Raji (cell line): ENCODE results near the gene TAC3.

Experiments used
- POLR2A ChIP-seq: IDR thresholded peaks from 2 replicates; pipeline ENCODE4 v1.6.1; 2011; ENCODE audit warnings: low read depth, low read length, control low read depth; ENCODE audit not compliant: insufficient read depth

TAC3 gene

DNA sequence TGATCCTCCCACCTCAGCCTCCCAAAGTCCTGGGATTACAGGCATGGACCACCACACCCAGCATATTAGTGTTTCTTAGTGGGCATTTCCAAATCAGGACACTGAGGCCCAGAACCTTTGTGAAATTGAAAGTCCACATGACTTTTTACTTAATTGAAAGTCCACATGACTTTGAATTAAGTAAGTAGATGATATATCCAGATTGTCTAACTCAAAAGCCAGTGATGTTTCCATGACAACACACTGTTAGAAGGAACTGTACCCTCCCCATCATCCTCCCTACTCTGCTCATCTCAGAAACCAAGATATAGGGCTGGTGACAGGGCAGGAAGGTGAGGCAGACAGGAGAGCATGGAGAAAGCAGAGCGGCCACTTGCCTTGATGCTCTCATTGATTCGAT is 26.4 kb upstream of the TAC3 start:
- no peak for TF ChIP-seq POLR2A

DNA sequence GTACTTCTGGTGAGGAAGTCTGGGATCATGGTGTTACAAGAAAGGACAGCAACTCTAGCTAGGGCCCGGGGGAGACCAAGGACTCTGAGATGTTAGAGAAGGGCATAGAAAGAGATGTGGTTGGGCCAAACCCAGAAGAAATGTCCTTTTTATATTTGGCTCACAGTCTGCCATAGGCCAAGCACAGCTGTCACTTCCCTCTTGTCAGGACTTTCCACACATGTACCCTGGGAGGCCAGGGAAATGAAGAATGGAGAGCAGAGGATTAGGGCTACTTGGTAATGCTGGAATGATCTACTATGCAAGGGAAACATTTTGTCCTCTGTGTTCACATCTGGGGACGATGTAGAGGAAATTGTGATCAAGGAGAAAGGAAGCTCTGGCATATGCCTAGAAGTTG is 24.4 kb upstream of the TAC3 start:
- TF ChIP-seq POLR2A = no peak

GRCh38 chr12:57040211-57040610 is 23.9 kb upstream of the TAC3 start:
- no peak for TF ChIP-seq POLR2A

DNA sequence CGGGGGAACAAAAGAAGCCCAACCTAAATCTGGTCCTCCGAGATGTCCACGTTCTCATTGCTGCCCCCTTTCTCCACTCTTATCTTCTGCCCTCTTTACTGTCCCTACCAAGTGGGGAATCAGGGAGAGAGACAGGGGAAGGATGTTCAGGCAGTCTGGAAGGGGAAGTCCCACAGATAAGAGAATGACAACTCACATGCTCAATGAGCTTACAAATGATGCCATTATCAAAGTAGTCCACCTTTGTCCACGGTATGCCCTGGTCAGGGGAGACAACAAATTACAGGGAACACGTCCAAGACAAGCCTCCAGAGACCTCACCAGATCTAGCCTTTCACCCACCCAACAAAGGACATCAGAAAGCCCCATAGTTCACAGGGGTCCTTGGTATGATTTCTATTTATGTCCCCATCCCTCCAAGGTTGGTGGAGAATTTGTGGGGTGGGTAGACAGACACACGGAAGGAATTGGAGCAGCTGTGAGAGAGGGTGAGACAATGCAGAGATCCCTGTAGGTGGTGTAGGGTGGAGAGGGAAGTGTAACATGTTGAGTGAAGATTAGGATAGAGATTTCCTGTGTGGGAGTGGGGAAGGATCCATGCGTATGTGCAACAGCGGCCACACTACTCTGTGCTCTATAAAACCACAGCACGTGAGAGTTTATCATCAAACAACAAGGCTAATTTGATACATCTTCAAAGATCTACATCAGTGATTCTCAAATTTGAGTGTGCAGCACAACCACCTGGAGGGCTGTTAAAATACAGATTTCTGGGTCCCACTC is 22.9 kb upstream of the TAC3 start:
- TF ChIP-seq POLR2A = no peak

DNA sequence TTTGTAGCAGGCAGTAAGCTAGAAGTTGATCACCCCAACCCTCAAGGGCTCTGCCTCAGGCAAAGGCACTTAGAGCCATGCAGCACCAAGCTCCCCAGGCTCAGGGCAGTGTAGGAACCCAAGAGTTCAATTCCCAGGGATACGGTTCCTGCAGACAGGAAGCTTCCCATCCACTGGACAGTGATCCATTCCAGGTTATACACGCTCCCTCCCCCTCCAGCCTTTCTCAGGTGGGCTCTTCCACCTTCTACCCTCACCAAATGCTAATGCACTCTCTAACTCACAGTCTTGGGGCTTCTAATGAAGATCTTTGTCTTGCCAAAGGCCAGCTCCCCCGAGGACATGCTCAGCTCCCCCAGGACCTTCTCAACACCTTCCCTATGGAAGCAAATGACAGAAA is 20.9 kb upstream of the TAC3 start:
- no peak for TF ChIP-seq POLR2A

GRCh38 chr12:57033431-57033830 is 17.1 kb upstream of the TAC3 start:
- no peak for TF ChIP-seq POLR2A

- TF ChIP-seq POLR2A = no peak
These were observed 15.5 kb upstream of the TAC3 start for GRCh38 chr12:57031789-57032188.

DNA sequence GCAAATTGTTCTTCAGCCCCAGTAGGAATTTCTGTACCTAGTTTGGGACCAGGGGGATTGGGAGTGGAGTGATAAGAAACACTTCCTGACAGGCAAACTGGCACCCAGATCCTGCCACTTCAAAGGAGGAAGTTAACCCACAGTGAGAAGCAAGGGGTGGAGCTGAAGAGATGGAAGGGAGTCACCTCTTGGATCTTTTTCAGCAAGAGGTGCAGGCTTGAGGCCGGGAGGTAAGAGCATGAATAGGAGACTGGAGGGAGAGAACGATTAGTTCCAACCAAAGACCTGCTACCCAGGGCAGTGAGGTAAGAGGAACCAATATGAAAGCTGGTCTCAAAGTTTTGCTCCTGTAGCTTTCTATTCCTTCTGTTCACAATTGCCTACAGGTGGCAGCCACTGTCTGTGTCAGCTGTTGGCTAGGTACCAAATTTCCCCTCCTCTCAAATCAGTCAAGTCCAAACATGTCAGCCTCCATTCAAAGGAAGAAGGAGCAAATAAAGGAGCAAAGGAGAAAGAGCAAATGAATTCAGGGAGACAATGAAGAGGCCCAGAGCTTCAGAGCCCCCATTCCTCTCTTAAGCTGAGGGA is 14.9 kb upstream of the TAC3 start:
- no peak for TF ChIP-seq POLR2A

GRCh38 chr12:57029457-57029856 is 13.1 kb upstream of the TAC3 start:
- no peak for TF ChIP-seq POLR2A

- TF ChIP-seq POLR2A = no peak
These were observed 11.4 kb upstream of the TAC3 start for GRCh38 chr12:57027805-57028153.

- no peak for TF ChIP-seq POLR2A
These were observed 10.9 kb upstream of the TAC3 start for GRCh38 chr12:57027011-57027804.

- no peak for TF ChIP-seq POLR2A
These were observed 8.9 kb upstream of the TAC3 start for GRCh38 chr12:57025196-57025595.

GRCh38 chr12:57019983-57020719 is 3.8 kb upstream of the TAC3 start:
- no peak for TF ChIP-seq POLR2A

- TF ChIP-seq POLR2A = no peak
These were observed 2.6 kb upstream of the TAC3 start for GRCh38 chr12:57018906-57019305.
